Type B pancreatic cell (in vitro differentiated cells): ENCODE data around the gene EPAS1. TPM values are rescaled to one million over a fixed set of nuclear protein-coding genes. Genes with fewer than 3 reads are reported as not detected.
"Not testable (repeated sequence)": the region's sequence is repeated elsewhere in the genome, so short reads cannot be mapped to it uniquely, and the experiment has no call there.

ENCODE experiments used
- DNase-seq: peaks from one replicate; pipeline ENCODE4 v3.0.0; 2021; ENCODE audit warnings: mixed read lengths; ENCODE audit not compliant: unreplicated experiment; ENCODE audit errors: extremely low spot score
- H3K27ac Mint-ChIP-seq: 2 replicates; pipeline ENCODE4 v1.8.0; 2021; ENCODE audit warnings: mild to moderate bottlenecking, mixed read lengths
- H3K27me3 Mint-ChIP-seq: 2 replicates; pipeline ENCODE4 v1.8.0; 2021; ENCODE audit warnings: mixed read lengths
- H3K36me3 Mint-ChIP-seq: 2 replicates; pipeline ENCODE4 v1.8.0; 2021; ENCODE audit warnings: mixed read lengths
- H3K4me1 Mint-ChIP-seq: one replicate; pipeline ENCODE4 v1.8.0; 2021; ENCODE audit warnings: mixed read lengths; ENCODE audit not compliant: unreplicated experiment
- H3K4me3 Mint-ChIP-seq: 2 replicates; pipeline ENCODE4 v1.8.0; 2021; ENCODE audit warnings: mild to moderate bottlenecking, mixed read lengths
- H3K9me3 Mint-ChIP-seq: 2 replicates; pipeline ENCODE4 v1.8.0; 2021; ENCODE audit warnings: mixed read lengths
- total RNA-seq: library from RNA; stranded (reverse); gene quantifications from 2 replicates; pipeline ENCODE4 v1.2.1, GENCODE V29; 2021; ENCODE audit warnings: low replicate concordance
- TF ChIP-seq, protein P1 (sequence below): fragments of 200-600 bp; sonication (generic); conservative IDR thresholded peaks from 2 replicates; pipeline ENCODE4 v1.5.0; 2021; ENCODE audit warnings: antibody characterized with exemption, mild to moderate bottlenecking

EPAS1 gene
- total RNA-seq, 1 donor from 2014 or later: 59.8 TPM

DNA sequence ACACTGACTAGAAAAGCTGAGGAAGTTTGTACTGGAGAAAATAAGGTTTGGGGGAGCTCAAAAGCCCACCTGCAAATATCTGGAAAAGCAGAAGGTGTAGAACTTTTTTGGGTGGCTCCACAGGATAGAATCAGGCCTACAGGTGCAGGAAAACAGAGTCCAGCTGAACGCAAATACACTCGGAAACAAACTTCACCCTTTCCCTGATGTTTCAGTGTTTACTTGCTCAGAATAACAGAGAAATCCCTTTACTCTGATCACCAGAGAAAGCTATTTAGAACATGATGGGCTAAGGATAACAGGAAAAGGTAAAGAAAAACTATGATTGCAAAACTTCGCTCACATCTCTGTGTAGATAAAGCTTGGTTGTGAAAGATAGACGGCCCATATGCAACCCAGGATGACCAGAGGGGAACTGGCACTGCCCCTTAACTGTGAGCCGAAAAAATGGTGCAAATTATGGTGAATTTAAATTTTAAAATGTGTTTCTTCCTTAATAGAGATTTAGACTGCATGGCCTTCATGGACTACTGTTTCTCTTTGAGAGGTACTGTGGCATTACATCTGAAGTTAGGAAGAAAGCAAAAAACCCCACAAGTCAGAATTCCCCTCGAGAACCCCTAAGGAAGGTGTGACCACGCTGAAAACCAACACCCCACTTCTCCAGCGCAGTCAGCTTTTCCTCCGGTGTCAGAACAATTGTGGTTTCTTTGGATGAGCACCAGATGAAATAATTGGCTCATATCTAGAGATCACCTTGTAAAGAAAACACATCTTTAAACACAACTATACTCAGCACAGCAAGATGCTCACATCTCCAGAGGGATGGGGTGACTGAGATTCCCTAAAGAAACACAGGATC is 97.7 kb downstream of the EPAS1 start:
- no peak for DNase-seq
- no peak overlapping the region for H3K4me3 Mint-ChIP-seq
- TF ChIP-seq, protein P1, sequence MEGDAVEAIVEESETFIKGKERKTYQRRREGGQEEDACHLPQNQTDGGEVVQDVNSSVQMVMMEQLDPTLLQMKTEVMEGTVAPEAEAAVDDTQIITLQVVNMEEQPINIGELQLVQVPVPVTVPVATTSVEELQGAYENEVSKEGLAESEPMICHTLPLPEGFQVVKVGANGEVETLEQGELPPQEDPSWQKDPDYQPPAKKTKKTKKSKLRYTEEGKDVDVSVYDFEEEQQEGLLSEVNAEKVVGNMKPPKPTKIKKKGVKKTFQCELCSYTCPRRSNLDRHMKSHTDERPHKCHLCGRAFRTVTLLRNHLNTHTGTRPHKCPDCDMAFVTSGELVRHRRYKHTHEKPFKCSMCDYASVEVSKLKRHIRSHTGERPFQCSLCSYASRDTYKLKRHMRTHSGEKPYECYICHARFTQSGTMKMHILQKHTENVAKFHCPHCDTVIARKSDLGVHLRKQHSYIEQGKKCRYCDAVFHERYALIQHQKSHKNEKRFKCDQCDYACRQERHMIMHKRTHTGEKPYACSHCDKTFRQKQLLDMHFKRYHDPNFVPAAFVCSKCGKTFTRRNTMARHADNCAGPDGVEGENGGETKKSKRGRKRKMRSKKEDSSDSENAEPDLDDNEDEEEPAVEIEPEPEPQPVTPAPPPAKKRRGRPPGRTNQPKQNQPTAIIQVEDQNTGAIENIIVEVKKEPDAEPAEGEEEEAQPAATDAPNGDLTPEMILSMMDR: no peak
- no peaks in the 10 kb centered on the region for H3K36me3 Mint-ChIP-seq
- peaks cover 9% of the 10 kb centered on the region for H3K4me1 Mint-ChIP-seq
- no peak overlapping the region for H3K27ac Mint-ChIP-seq
- no peaks in the 10 kb centered on the region for H3K27me3 Mint-ChIP-seq
- no peaks in the 10 kb centered on the region for H3K9me3 Mint-ChIP-seq

DNA sequence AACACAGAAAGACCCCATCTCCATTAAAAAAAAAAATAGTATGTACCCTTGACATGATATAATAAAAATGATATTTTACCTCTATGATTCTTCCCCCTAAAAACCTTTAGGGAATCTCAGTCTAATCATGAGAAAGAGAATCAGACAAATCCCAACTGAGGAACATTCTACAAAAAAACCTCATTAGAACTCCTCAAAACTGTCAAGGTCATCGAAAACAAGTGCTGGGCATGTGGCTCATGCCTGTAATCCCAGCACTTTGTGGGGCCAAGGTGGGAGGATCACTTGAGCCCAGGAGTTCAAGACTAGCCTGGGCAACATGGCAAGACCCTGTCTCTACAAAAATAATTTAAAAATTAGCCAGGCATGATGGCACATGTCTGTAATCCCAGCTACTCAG is 98.5 kb downstream of the EPAS1 start:
- H3K36me3 Mint-ChIP-seq, DNase-seq, H3K9me3 Mint-ChIP-seq, H3K27me3 Mint-ChIP-seq, H3K4me3 Mint-ChIP-seq, H3K4me1 Mint-ChIP-seq, H3K27ac Mint-ChIP-seq: not testable (repeated sequence)

DNA sequence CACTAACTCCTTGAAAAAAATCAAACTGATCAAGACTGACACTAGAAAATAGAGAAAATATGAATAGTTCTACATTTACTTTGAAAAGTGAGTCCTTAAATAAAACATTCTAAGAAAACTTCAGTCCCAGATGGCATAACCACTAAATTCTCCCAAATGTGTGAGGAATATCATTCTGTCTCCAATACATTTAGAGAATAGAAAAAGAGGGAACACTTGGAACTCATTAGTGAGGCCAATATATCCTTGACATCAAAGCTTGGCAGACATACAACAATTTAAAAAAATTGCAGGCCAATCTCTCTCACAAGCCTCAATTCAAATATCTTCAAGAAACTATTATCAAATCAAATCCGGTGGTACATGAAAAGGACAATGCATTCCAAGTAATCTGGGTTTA is 102.8 kb downstream of the EPAS1 start:
- Mint-ChIP-seq H3K4me3 (no peak overlapping the region), H3K36me3 (no peaks in the 10 kb centered on the region), H3K27me3 (no peaks in the 10 kb centered on the region), H3K9me3 (no peaks in the 10 kb centered on the region), H3K4me1 (peaks cover 4% of the 10 kb centered on the region), H3K27ac (no peak overlapping the region)
- no peak for DNase-seq
- TF ChIP-seq, protein P1: no peak

DNA sequence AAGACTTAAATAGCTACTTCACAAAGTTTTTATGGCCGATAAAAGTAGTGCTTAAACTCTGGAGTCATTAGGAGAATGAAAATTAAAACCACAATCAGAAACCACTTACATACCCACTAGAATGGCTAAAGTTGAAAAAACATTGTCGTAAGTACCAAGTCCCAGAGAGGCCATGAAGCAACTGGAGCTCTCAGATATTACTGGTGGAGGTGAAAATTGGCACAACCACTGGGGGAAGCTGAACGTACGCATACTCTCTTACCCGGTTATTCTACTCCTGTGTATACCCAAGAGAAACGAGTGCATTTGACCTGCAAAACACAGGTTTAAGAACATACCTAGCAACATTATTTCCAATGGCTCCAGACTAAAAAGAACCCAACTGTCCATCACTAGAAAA is 105.7 kb downstream of the EPAS1 start:
- H3K27me3 Mint-ChIP-seq: no peaks in the 10 kb centered on the region
- H3K27ac Mint-ChIP-seq: no peak overlapping the region
- DNase-seq: no peak
- H3K4me3 Mint-ChIP-seq: no peak overlapping the region
- H3K4me1 Mint-ChIP-seq: no peaks in the 10 kb centered on the region
- no peaks in the 10 kb centered on the region for H3K9me3 Mint-ChIP-seq
- TF ChIP-seq, protein P1: no peak
- H3K36me3 Mint-ChIP-seq: no peaks in the 10 kb centered on the region

DNA sequence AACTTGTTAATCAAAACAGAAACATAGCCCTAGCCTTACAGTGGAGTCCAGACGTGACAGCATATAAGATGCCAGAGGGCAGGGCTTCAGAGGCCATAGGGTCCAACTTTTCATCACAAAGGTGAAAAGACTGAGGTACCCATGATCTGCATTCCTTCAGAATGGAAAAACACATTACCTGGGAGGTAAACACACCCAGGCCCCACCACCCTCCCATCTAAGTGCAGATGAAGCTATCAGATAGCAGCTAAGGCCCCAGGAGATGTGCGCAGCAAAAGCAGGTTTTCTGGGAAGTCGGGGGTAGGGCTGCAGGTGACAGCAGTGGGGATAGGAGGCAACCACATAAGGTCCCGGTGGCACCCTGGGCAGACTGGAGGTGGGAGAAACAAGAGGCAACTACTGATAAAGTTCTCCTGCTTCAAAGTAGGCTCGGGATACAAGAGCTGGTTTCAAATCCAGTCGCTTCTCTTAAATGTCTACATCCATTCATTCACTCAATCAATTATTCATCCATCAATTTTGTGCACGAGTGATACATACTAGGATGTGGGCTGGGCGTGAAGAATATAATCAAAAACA is 107.1 kb downstream of the EPAS1 start:
- Mint-ChIP-seq H3K27me3 (no peaks in the 10 kb centered on the region), H3K4me1 (peaks cover 1% of the 10 kb centered on the region), H3K36me3 (no peaks in the 10 kb centered on the region), H3K9me3 (no peaks in the 10 kb centered on the region), H3K4me3 (no peak overlapping the region), H3K27ac (no peak overlapping the region)
- no peak for DNase-seq
- TF ChIP-seq, protein P1: no peak

DNA sequence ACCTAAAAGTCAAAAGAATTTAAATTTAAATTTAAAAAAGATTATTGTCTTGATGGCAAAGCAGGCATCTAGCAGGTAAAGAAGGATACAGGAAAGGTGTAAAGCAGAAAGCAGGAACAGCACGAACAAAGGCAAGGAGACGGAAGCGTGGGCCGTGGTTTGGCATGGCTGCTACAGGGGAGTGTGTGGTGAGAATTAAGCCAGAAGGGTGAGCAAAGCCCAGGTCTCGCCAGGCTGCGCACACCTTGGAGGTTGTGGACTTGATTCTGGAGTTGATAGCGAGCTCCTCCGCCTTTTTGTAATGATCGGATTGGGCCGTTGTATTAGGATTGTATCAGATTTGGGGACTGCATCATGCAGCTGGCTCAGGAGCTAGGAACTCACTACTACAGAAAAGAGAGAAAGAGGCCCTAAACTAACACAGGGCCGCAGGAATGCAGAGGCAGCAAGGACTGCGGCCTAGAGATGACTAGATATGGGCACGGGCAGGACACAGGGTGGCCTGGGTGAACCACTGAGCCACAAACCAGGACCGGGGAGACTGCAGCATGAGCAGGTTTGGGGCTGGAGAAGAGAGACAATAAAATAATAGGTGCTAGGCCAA is 110.7 kb downstream of the EPAS1 start:
- Mint-ChIP-seq H3K36me3 (no peaks in the 10 kb centered on the region), H3K4me1 (peaks cover 4% of the 10 kb centered on the region), H3K9me3 (no peaks in the 10 kb centered on the region), H3K4me3 (no peak overlapping the region), H3K27ac (no peak overlapping the region), H3K27me3 (no peaks in the 10 kb centered on the region)
- no peak for DNase-seq
- TF ChIP-seq, protein P1: no peak
